Lower leg skin (tissue), 3 donors: ENCODE data around the gene NCS1.

Experiments used
- CTCF ChIP-seq, 3 donors: fragments of 450-650 bp; IDR thresholded peaks; one replicate each; pipeline ENCODE4 v1.5.1; 2016; ENCODE audit warnings: antibody characterized with exemption in 3 of 3, mild to moderate bottlenecking in 3 of 3, moderate library complexity in 2 of 3
- POLR2A ChIP-seq, 2 donors: fragments of 450-650 bp; IDR thresholded peaks; one replicate each; pipeline ENCODE4 v1.6.1; 2016 to 2017; ENCODE audit warnings: antibody characterized with exemption in 2 of 2, mild to moderate bottlenecking in 1 of 2, moderate library complexity in 1 of 2

- TF ChIP-seq CTCF (IDR thresholded peaks at IDR 0.05) = peak in 1 of 3 donors; percentile 90
- TF ChIP-seq POLR2A (IDR thresholded peaks at IDR 0.05) = no peak
These were observed 63.6 kb downstream of the NCS1 start for GRCh38 chr9:130235558-130236435.
